Left renal pelvis (tissue), 4 donors: ENCODE results near the gene CDKN1A. TPM values are rescaled to one million over a fixed set of nuclear protein-coding genes. Genes with fewer than 3 reads are reported as not detected.
"Not testable (repeated sequence)": the region's sequence is repeated elsewhere in the genome, so short reads cannot be mapped to it uniquely, and the experiment has no call there.

Experiments used
- DNase-seq, 4 donors: peaks; one replicate each; pipeline ENCODE4 v3.0.0-alpha.2; 2013; ENCODE audit warnings: low read depth in 4 of 4, low spot score in 3 of 4
- polyA plus RNA-seq, 4 donors: library from polyadenylated mRNA; unstranded; fragments of 120-200 nt; gene quantifications; one replicate each; pipeline ENCODE4 v1.2.1, GENCODE V29; 2013; ENCODE audit not compliant: insufficient read length in 4 of 4

Gene CDKN1A
- polyA plus RNA-seq, 4 donors = 9.2 to 26.4 (median 16.3) TPM

- no peak for DNase-seq
These were observed 16.1 kb downstream of the CDKN1A start for GRCh38 chr6:36694616-36695015.

GRCh38 chr6:36695414-36695813 lies 16.9 kb downstream of the CDKN1A start:
- no peak for DNase-seq

GRCh38 chr6:36697481-36697903 lies 19.0 kb downstream of the CDKN1A start, which contains the start of gene RAB44:
TSS of gene RAB44 (plus strand) at chr6:36697826. CDS start at chr6:36704236, 6,410 bp downstream.
- DNase-seq = no peak

GRCh38 chr6:36698196-36698595 lies 19.7 kb downstream of the CDKN1A start:
- DNase-seq = no peak

- no peak for DNase-seq
These were observed 20.4 kb downstream of the CDKN1A start for GRCh38 chr6:36698871-36699271.

GRCh38 chr6:36699348-36699747 lies 20.8 kb downstream of the CDKN1A start:
- no peak for DNase-seq

GRCh38 chr6:36700071-36700812 lies 21.7 kb downstream of the CDKN1A start:
- no peak for DNase-seq

- no peak for DNase-seq
These were observed 22.3 kb downstream of the CDKN1A start for GRCh38 chr6:36700831-36701230.

GRCh38 chr6:36701401-36701991 lies 23.0 kb downstream of the CDKN1A start:
- DNase-seq = no peak

- no peak for DNase-seq
These were observed 24.1 kb downstream of the CDKN1A start for GRCh38 chr6:36702656-36703055.

GRCh38 chr6:36703081-36703606 lies 24.6 kb downstream of the CDKN1A start:
- DNase-seq = no peak

- no peak for DNase-seq
These were observed 25.5 kb downstream of the CDKN1A start for GRCh38 chr6:36703982-36704381.

- DNase-seq = not testable (repeated sequence)
These were observed 26.6 kb downstream of the CDKN1A start for GRCh38 chr6:36704961-36705577.

- DNase-seq = no peak
These were observed 27.8 kb downstream of the CDKN1A start for GRCh38 chr6:36706339-36706738.

- no peak for DNase-seq
These were observed 34.3 kb downstream of the CDKN1A start for GRCh38 chr6:36712816-36713215.

GRCh38 chr6:36713846-36714245 lies 35.3 kb downstream of the CDKN1A start:
- DNase-seq = no peak

GRCh38 chr6:36714511-36714910 lies 36.0 kb downstream of the CDKN1A start:
- no peak for DNase-seq

GRCh38 chr6:36715469-36715868 lies 37.0 kb downstream of the CDKN1A start:
- DNase-seq = no peak

GRCh38 chr6:36716476-36717093 lies 38.1 kb downstream of the CDKN1A start:
- DNase-seq = no peak

GRCh38 chr6:36717231-36717825 lies 38.8 kb downstream of the CDKN1A start:
- DNase-seq = no peak
